ENCODE measurements around the gene GSPT2. TPM values are rescaled to one million over a fixed set of nuclear protein-coding genes. Genes with fewer than 3 reads are reported as not detected.

Gene GSPT2
- total and polyA plus RNA-seq, 7 donors: 1.8 to 7.8 (median 4.0) TPM

GRCh38 chrX:51760657-51761056 is 17.4 kb downstream of the GSPT2 start:
- Histone ChIP-seq H3K27me3 (ENCODE audit: insufficient read depth in 3 of 3, low read length in 2 of 3) (peaks cover 0 to 7% (median 0%) of the 10 kb centered on the region in 3 donors), H3K9me3 (no peaks in the 10 kb centered on the region), H3K4me1 (no peaks in the 10 kb centered on the region), H3K27ac (no peak overlapping the region), H3K4me3 (no peak overlapping the region), H3K36me3 (ENCODE audit: insufficient read depth in 1 of 2, low read depth in 1 of 2) (no peaks in the 10 kb centered on the region)
- DNase-seq (no peak), ATAC-seq (no peak)
- no peak for TF ChIP-seq CTCF (IDR thresholded peaks at IDR 0.05)
- intact Hi-C loops (cut with DNase I): no loop called here
- 77 to 80% (median 80%) methylated on average over 4 of the region's 4 CpGs for WGBS, 3 donors

GRCh38 chrX:51766546-51766945 is 23.3 kb downstream of the GSPT2 start:
- 61 to 66% (median 65%) methylated on average over 5 of the region's 5 CpGs for WGBS, 3 donors
- no peaks in the 10 kb centered on the region for H3K36me3 ChIP-seq (ENCODE audit: insufficient read depth in 1 of 2, low read depth in 1 of 2)
- H3K27ac ChIP-seq: no peak overlapping the region
- no peak for DNase-seq
- no peak overlapping the region for H3K4me3 ChIP-seq
- H3K9me3 ChIP-seq: peaks cover 5% of the 10 kb centered on the region
- H3K4me1 ChIP-seq: no peaks in the 10 kb centered on the region
- intact Hi-C loops (cut with DNase I): no loop called here
- peaks cover 0 to 6% (median 0%) of the 10 kb centered on the region in 3 donors for H3K27me3 ChIP-seq (ENCODE audit: insufficient read depth in 3 of 3, low read length in 2 of 3)
- no peak for TF ChIP-seq CTCF (IDR thresholded peaks at IDR 0.05)
- no peak for ATAC-seq

GRCh38 chrX:51776851-51777250 is 33.6 kb downstream of the GSPT2 start:
- Histone ChIP-seq H3K9me3 (no peaks in the 10 kb centered on the region), H3K27ac (no peak overlapping the region), H3K36me3 (ENCODE audit: insufficient read depth in 1 of 2, low read depth in 1 of 2) (no peaks in the 10 kb centered on the region), H3K27me3 (ENCODE audit: insufficient read depth in 3 of 3, low read length in 2 of 3) (peaks cover 0 to 48% (median 0%) of the 10 kb centered on the region in 3 donors), H3K4me3 (no peak overlapping the region), H3K4me1 (no peaks in the 10 kb centered on the region)
- TF ChIP-seq CTCF (IDR thresholded peaks at IDR 0.05): no peak
- DNase-seq (no peak), ATAC-seq (no peak)
- WGBS, 3 donors: 2 to 18% (median 14%) methylated on average over 3 of the region's 3 CpGs
- intact Hi-C loops (cut with DNase I): no loop called here

- H3K27me3 ChIP-seq (ENCODE audit: insufficient read depth in 3 of 3, low read length in 2 of 3): peaks cover 0 to 33% (median 0%) of the 10 kb centered on the region in 3 donors
- ATAC-seq (no peak), DNase-seq (no peak)
- WGBS, 3 donors: 52 to 79% (median 70%) methylated on average over 3 of the region's 3 CpGs
- no peaks in the 10 kb centered on the region for H3K36me3 ChIP-seq (ENCODE audit: insufficient read depth in 1 of 2, low read depth in 1 of 2)
- H3K4me1 ChIP-seq: no peaks in the 10 kb centered on the region
- intact Hi-C loops (cut with DNase I): no loop called here
- no peak for TF ChIP-seq CTCF (IDR thresholded peaks at IDR 0.05)
- no peaks in the 10 kb centered on the region for H3K9me3 ChIP-seq
- no peak overlapping the region for H3K27ac ChIP-seq
- H3K4me3 ChIP-seq: no peak overlapping the region
Measured at GRCh38 chrX:51779306-51779705, 36.1 kb downstream of the GSPT2 start.

- Histone ChIP-seq H3K36me3 (ENCODE audit: insufficient read depth in 1 of 2, low read depth in 1 of 2) (no peaks in the 10 kb centered on the region), H3K9me3 (peaks cover 9% of the 10 kb centered on the region), H3K27ac (no peak overlapping the region), H3K27me3 (ENCODE audit: insufficient read depth in 3 of 3, low read length in 2 of 3) (peaks cover 0 to 6% (median 0%) of the 10 kb centered on the region in 3 donors), H3K4me3 (no peak overlapping the region), H3K4me1 (no peaks in the 10 kb centered on the region)
- intact Hi-C loops (cut with DNase I): no loop called here
- DNase-seq (no peak), ATAC-seq (no peak)
- 67 to 88% (median 79%) methylated on average over 2 of the region's 2 CpGs for WGBS, 3 donors
- TF ChIP-seq CTCF (IDR thresholded peaks at IDR 0.05): no peak
Measured at GRCh38 chrX:51795136-51795535, 51.9 kb downstream of the GSPT2 start.

Data from psoas muscle (tissue), 8 donors.